Daoy (cell line): Measurements from ENCODE around the gene IL3RA. TPM values are rescaled to one million over a fixed set of nuclear protein-coding genes. Genes with fewer than 3 reads are reported as not detected.
"Not testable (repeated sequence)": the region's sequence is repeated elsewhere in the genome, so short reads cannot be mapped to it uniquely, and the experiment has no call there.

Experiments
- DNase-seq: peaks from one replicate; pipeline ENCODE4 v3.0.0-alpha.2; 2015; ENCODE audit warnings: low read depth
- total RNA-seq: library from RNA; depleted of rRNA; stranded (reverse); fragments of >200 nt; shearing (Covaris generic); gene quantifications from 2 replicates; pipeline ENCODE4 v1.2.3, GENCODE V29; 2014; rRNA removed

The IL3RA gene
- total RNA-seq, 1 experiment from 2014 or later = not detected

DNA sequence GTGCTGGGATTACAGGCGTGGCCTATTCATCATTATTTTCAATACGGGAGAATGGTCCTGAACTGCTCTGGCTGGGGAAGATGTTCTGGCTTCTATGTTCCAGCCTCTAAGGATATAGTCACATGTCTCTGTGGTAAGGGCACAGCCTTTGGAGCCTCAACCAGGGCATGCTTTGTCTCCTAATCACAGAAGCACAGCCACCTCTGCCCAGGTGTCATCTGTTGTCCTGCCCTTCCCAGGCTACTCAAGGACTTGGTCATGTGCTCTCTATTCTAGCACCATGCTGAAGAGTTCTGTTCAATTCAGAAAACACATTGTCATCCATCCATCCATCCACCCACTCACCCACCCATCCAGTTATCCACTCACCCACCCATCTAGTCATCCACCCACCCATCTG, 86.6 kb downstream of the IL3RA start:
- DNase-seq = no peak

DNA sequence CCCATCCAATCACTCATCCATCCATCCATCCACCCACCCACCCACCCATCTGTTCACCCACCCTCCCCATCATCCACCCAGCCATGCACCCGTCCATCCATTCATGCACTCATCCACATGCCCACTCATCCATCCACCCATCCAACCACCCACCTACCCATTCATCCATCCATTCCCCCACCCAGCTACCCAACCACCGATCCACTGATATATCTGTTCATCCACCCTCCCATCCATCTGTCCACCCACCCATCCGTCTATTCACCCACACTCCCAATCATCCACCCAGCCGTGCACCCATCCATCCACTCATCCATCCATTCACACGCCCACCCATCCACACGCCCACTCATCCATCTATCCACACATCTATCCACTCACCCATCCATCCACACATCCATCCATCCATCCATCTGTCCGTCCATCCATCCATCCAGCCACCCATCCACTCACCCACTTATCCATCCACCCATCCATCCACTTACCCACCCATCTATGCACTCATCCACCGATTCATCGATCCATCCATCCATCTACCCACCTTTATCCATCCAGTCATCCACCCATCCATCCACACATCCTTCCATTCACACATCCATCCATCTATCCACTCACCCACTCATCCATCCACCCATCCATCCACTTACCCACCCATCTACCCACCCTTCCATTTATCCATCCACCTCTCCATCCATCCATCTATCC, 87.7 kb downstream of the IL3RA start:
- no peak for DNase-seq

DNA sequence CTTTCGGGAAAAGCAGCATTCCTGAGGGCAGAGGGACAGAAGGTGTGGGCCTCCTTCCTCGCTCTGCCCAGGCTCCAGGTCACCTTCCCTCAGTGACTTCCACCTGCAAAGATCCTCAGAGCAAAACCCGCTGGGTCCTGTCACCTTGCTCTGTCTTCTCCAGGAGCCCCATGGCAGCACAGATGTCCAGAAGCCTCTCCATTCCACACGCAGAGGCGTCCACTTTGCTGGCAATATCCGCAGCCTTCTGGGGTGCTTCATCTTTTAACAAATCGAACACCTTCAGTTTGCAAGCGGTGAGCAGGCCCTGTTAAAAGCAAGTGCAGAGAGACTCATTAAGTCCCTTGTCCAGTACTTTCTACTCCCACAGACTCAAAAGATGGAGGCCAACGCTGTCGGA, 88.8 kb downstream of the IL3RA start:
- no peak for DNase-seq

DNA sequence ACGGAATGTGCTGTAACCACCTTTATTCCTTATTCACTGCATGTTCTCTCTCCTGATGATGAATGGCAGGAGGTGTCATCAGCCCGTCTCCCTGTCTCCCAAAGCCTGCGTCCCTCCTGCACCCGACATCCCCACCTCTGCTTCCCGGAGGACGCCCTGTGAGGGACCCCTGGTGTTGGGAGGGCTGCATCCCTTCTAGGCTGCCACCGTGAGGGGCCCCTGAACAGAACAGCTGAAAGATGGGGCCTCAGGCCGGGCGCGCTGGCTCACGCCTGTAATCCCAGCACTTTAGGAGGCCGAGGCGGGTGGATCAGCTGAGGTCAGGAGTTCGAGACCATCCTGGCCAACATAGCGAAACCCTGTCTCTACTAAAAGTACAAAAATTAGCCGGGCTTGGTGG, 89.7 kb downstream of the IL3RA start:
- not testable (repeated sequence) for DNase-seq

DNA sequence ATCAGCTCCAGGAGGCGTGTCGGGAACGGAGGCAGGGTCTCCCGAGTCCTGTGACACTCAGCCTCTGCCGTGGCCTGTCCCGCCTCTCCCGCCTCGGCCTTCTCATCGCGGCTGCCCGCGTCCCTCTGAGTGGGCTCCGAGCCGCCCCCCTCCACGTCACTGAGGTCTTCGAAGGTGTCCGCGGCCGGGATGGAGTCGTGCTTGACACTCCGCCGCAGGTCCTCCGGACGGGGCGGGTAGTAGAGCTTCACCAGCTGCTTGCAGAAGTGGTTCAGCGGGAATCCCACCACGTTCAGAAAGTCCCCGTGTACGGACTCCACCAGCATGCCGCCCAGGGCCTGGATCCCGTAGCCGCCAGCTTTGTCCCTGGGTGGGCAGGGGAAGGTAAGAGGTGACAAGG, 91.2 kb downstream of the IL3RA start:
- no peak for DNase-seq

DNA sequence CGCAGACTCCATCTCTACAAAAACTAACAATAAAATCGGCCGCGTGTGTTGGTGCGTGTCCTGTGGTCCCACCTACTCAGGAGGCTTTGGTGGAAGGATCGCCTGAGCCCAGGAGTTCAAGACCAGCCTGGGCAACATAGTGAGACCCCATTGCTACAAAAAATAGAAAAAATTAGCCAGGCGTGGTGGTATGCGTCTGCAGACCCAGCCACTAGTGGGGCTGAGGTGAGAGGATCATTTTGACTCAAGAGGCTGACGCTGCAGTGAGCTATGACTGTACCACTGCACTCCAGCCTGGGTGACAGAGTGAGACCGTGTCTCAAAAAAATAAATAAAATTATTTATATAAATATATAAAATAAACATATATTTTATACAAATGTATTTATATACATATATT, 93.9 kb downstream of the IL3RA start:
- DNase-seq = no peak

Other genes with a start within 250 kb of the IL3RA start
- 0.46 TPM in 1 of 2 replicates, not detected in the other for gene CRLF2, start 124.1 kb upstream of the IL3RA start, total RNA-seq
- gene CSF2RA, start 68.0 kb upstream of the IL3RA start, total RNA-seq = 1.4 TPM in 1 of 2 replicates, not detected in the other
- gene SLC25A6, start 55.3 kb downstream of the IL3RA start, total RNA-seq = 47.6 and 77.5 TPM in 2 replicates
- 0.74 and 2.3 TPM in 2 replicates for gene ASMTL, start 116.1 kb downstream of the IL3RA start, total RNA-seq
- 0.11 TPM in 1 of 2 replicates, not detected in the other for gene P2RY8, start 200.4 kb downstream of the IL3RA start, total RNA-seq